Heart left ventricle (tissue), 13 donors: ENCODE results near the gene YRDC.

ENCODE experiments used
- CTCF ChIP-seq, 12 donors: fragments of 200-600 bp; sonication (generic) in 4 of 12; IDR thresholded peaks; one replicate each; pipeline versions ENCODE4 v1.5.0 to v1.8.0; 2018 to 2022; ENCODE audit warnings: antibody characterized with exemption in 12 of 12, mild to moderate bottlenecking in 5 of 12
- POLR2A ChIP-seq, 2 donors: fragments of 450-650 bp; IDR thresholded peaks; one replicate each; pipeline ENCODE4 v1.6.1; 2017; ENCODE audit warnings: antibody characterized with exemption in 2 of 2, mild to moderate bottlenecking in 2 of 2, moderate library complexity in 2 of 2
- donor health status: ischemic (EF 13 %, LVEDD 7.1; RV severe dilation, severe dysfunction).
- donor health status: DM: no; HTN: yes; CAD: no.
- donor health status: DM: no; HTN: no; CAD: no.
- donor health status: ischemic (EF 25% LVEDD 6.9; RV normal size, moderate dysfunction).
- donor health status: ischemic (EF 25% LVEDD 5.7; RV mildly dilated, moderate dysfunction).
- donor health status: ischemic (EF 35%, LVEDD 5.7; RV mildly dilated, moderate dysfunction).
- donor health status: nonischemic (EF 11% LVEDD 7.7; RV severe dilation, severe dysfunction).
- donor health status: DM: yes; HTN: yes; CAD: no.
- donor health status: PGD.
- donor health status: ischemic (EF 29% LVEDD 5.4; RV normal size, mild dysfunction).
- donor health status: nonischemic (EF 23%, LVEDD 6.1; RV moderate dilation, normal function).

GRCh38 chr1:37795340-37796125, 12.5 kb downstream of the YRDC start:
- no peak for TF ChIP-seq CTCF (IDR thresholded peaks at IDR 0.05)
- TF ChIP-seq POLR2A (IDR thresholded peaks at IDR 0.05): no peak
